Measurements from ENCODE around the gene MCIDAS.
A peak's percentile ranks its signal among the peaks of the same experiment; 100 is the strongest.

MCIDAS gene

DNA sequence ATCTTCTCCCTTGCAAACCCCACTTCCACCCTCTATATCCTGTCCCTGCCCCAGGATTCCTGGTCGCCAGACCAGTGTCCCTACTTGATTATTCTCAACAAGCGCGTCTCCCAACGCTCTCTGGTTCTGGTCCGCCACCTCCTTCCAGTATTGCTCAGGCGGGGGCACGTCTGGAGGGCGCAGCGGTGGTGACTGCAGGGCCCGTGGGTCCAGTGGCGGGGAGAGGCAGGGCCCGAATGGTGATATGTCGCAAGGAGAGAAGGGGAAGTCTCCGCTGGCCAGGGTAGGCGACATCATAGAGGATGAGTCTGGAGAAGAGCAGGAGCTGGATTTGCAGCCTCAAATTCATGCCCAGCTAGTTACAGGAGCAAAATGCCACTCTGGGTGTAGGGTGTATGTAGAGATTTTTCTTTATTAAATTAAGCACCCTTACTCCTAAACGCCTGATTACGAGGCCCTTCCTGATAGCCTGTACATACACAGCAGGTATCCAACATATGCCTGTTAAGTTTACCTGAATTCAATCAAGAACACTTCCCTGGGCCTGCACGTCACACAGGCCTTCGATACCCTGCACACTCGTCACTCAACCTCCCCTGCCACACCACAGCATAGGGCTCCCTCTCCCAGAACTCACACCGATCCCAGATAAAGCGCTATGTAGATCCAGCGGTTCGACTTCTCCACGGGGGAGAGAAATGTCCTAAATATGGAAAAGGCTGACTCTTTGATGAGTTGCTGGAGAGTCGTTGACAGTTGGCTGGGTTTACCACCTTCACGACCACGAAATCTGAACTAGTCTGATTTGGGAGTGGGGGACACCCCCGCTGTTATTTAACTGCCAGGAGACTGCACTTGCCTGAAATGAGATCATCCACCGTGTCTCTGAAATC lies 4.8 kb downstream of the MCIDAS start:
- no peak for DNase-seq

DNA sequence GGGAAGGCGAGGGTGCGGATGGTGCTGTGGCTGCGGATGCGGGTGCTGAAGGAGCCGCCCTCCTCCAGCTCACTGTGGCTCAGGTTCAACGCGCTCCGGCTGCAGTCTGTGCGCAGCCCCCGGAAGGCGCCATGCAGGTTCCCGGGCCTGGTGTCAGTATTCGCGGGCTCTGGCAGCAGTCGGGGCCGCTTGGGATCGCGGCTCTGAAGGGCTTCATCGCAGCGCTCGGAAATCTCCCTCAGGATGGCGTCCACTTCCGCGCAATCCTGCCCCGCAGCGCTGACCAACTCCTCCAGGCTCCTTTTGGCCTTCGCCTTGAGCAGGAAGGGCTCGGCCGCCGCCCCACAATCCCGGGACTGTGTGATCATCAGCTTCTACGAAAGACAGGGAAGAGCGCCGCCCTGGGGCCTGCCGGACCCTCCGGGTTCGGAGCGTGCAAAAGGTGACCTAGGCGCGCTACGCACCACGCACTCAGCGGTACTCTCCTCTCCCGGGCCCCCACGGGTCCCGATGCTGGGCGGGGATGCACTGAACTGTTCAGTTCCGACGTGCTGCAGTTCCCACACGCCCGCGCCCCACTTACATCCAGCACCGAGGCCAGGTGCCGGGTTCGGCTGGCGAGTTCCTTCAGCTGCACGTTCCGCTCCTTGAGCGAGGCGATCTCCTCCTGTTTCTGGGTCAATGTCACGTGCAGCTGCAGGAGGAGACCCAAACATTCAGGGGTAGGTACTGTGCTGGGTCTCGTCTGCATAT lies 6.5 kb downstream of the MCIDAS start:
- no peak for DNase-seq

DNA sequence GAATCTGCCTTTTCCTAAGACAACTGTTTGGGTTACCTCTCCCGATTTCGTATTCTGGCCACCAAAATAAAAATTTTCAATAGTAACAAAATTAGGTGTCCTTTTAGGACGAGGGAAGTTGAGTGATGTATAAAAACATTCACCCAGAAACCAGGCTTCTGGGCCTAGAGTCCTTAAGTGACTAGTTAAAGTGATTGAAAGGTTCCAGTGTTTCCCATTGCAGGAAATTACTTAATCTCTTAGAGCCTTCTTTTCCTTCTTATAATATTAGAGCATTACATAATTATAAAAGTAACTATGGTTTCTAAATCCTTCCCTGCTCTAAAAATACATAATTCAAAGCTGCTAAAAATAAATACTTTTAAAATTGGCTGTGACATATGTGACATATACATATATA lies 7.3 kb downstream of the MCIDAS start:
- no peak for DNase-seq

DNA sequence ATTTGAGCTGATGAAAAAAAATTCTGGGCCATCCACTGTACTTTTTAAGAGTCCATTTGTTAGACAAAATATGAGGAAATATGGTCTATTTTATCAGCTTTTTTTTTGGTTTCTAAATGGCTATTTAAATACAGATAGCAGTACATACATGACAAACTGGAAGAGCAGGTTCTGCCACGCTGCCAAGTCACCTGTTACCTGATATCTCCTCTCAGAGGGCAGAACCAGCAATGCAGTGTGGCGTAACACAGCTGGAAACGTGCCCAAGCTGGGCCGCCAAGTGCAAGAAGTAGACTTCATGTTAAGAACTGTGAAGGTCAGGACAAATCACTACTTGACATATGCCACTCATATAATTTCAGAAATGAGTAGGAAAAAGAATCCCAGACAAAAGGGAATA lies 8.1 kb downstream of the MCIDAS start:
- DNase-seq, result no peak

DNA sequence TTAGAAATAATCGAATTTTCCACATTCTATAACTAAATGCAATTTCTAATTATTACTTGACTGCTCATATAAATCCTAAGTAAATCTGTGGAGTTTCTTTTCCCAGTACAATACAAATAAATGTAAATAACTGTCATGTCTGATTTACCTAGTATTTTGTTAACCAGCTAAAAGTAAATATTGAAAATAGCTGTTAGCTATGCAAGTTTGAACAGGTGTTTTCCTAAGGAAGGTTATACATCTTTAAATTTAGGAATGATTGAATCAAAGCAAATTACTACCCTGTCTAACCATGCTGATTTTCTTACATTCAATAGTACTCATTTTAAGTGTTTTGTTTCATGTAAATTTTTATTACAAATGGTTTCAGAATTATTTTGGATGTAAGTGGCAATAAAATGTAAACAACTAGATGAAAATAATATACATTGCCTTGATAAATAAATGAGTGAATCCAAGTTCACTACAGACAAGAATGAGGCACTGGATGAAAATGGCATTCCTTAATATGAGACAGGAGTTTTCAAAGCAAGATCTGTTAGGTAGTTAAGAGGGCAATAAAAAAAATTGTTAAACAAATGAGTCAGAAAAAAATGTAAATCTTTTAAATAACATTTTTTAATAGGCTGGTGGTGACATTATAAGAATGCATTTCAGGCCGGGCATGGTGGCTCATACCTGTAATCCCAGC lies 15.8 kb downstream of the MCIDAS start:
- DNase-seq, result no peak

DNA sequence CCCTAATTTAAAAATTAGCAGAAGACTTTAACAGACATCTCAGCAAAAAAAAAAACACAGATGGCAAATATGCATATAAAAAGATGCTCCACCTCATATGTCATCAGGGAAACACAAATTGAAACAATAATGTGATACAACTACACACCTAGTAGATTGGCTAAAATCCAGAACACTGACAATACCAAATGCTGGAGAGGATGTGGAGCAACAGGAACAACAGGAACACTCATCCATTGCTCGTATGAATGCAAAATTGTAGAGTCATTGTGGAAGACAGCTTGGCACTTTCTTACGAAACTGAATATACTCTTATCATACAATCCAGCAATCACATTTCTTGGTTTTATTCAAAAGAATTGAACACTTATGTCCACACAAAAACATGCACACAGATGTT lies 22.1 kb downstream of the MCIDAS start:
- DNase-seq, result no peak

DNA sequence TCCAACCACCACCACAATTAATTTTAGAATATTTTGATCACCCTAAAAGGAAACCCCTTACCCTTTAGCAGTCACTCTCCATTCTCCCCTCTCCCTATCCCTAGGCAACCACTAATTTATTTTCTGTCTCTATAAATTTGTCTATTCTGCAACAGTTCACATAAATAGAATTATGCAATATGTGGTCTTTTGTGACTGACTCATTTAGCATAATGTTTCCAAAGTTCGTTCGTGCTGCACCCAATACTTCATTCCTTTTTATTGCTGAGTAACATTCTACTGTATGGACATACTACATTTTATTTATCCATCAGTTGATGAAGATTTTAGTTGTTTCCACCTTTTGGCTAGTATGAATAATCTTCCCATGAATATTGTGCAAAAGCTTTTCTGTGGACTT lies 36.0 kb downstream of the MCIDAS start:
- no peak for DNase-seq

DNA sequence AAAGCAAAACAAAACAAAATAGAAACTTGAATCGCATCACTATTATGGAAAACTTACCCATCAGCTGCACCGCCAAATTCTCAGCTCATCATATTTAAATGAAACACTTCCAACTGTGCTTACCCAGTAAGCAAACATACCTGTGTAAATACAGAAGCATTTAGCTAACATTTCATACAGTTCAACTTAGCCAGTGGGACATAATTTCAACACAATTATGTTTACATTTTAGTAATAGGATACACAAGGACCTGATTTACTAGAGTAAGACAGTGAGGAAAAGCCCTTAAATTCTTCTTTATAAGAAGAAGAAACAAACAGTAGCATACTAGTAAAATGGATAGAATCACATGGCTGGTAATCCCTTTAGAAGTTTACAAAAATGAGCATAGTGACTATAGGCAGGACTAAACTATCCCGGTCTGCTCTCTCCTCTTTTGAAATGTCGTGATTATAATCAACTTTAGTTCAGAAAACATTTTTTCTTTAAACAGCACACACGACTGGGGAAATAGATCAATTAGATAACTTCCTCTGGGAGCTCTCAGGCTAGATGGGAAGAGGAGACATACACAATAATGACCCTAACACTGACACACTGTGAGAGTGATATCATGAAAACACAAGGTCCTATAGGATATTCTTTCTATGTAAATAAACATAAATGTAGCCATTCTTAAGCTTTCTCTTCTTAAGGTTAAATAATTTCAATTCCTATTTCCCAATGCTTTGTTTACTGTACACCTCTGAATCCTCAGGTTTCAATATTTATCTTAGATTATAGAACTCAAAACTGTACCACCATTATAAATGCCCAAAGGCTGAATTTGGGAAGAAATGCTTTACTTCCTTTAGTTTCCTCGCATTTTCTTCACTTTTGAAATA lies 38.2 kb downstream of the MCIDAS start:
- no peak for DNase-seq

DNA sequence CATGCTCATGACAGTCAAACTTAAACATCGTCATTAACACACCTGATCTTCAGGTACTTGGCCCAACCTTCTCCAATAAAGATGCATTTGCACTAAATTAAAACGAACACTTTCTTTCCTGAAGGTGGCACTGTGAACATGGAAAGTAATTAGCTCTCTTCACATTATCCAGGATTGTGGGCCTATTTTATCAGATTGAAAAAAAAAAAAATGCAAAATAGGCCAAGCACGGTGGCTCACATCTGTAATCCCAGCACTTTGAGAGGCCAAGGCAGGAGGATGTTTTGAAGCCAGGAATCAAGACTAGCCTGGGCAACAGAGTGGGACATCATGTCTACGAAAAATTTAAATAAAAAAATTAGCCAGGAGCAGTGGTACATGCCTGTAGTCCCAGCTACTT lies 39.7 kb downstream of the MCIDAS start:
- no peak for DNase-seq

DNA sequence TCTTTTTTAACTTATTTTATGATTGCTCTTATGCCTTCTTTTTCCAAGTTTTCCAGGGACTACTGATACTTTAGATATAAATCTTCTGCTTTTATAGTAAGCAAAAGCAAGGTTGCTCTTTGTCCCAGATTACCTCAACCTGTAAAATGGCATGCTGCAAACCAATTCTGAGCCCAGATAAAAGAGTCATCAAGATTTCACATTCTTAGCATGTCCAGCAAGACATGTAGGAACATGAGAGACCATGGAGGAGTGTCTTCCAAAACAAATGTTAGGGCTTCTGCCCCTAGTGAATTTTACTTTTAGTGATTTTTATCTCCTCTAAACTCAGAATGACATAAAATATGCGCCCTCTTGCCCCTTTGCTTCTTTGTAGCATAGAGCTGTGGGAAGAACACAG lies 47.1 kb downstream of the MCIDAS start:
- DNase-seq, result no peak

DNA sequence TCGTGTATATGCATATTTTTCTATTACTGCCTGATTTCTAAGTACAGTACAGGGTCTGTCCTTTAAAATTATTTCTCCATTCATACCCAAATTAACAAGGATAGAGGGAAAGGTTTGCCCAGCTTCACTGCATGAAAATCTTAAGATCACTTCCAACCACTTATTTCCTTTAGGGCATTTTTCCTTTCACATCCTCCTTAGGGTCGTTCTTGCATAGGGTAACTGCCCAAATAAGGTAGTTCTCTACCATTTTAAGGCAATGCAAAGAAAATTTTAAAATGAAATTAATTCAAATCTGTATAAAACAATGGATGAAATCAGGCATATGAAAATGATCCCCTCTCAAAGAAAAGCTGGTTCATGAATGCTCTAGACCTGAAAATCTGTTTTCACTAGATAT lies 50.0 kb downstream of the MCIDAS start:
- no peak for DNase-seq

DNA sequence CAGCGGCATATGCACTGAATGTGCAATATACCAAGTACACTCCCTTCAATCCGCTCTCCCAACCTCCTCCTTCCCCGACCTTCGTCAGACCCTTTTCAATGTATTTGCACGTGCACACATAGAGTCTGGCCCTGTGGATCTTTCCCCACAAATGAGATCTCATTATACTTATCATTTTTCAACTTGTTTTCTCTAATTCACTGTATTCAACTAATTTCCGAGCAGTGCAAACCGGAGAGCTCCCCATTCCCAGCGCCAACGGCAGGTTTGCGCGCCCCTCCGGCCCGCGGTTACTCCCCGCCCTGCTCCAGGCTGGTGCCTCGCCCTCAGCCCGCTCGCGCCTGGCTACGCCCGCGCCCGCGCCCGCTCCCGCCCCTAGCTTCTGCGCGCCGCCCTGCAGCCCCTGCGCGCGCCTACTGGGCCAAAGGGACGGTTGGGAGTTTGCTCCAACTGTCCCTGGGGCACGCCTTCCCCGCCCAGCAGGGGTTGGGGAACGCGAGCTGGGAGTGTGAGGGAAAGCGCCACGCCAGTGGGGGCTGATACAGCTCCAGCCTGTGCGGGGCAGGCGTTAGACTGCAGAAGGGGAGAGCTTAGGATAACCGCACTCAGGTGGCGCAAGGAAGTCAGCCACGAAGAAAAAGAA lies 50.8 kb downstream of the MCIDAS start:
- DNase-seq, result no peak

DNA sequence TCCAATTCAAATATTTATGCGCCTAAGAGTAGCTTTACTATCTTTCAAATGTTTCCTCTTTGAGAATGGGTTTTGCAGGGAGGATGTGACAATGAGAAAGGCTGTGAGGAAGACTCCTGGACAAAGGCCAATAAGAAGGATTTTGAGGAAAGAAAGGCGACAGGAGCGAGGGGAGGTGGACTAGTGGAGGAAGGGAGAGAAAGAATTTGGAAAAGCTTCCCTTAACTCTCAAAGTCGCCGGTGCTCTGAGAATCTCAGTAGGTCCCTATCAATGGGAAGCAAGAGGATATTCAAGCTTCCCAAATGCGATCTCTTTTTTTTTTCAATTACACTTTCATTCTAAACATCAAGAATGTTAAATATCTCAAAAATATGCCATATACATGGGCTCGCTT lies 51.3 kb downstream of the MCIDAS start:
- DNase-seq, result no peak

DNA sequence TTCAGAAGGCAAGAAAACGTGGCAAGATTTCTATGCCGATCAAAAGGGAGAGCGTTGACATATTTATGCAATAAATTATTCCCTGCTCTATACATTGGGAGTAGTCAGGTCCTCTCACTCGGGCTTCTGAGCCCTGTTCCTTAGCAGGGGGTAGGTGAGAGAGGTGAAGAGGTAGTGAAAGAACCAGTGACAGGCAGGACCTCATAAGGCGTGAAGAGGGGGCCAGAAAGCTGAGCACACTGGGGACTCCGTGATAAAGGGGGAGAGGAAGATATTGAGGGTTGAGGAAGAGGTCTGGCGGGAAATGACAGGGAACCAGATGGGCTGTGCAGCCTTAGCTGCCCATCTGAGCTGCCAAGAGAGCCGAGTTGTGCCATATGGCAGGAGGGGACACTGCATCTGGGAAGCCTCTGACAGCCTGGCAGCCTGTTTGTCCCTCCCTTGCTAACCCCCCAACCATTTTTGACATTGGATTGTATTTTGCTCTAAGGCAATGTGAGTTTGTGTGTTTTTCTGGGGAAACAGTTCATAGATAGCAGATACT lies 53.4 kb downstream of the MCIDAS start:
- no peak for DNase-seq

DNA sequence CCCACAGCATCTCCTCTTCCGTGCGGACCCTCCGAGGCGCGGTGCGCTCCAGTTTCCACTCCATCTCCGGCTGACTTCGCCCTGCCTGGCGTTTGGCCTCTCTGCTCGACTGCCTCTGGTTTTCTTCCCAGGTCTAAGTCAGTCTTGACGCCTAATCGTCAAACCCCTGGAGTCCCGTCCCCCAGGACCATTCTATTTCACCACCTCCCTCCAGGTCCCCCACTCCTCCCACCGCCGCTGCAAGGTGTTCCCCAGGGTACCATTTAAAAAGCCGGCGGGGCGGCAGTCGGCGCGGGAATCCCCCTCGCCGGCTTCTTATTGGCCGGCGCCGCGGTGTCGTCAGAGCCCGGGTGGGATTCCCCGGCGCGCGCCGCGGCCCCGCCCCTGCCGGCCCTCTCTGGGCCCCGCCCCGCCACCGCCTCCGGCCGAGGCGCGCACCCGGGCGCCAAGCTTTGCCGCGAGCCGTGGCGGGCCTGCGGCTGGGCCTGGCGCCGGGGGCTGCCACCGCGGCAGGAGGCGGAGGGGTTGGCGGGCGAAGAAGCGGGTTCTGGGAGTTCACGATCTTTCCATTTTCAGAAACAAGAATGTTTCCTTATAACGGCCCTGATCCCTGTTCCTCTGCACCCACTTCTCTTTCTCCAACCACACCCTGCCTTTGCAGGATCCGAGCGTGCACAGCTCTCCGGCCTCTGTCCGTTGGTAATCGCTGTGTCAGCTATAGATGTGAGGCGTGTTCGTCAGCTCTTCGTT lies 54.0 kb downstream of the MCIDAS start, which contains the start of gene CDC20B:
Gene CDC20B (minus strand): TSS at position 241 of the 750 bp plus-strand sequence. CDS start 177 bp downstream, at position 64.
- peak; percentile 65 for DNase-seq

DNA sequence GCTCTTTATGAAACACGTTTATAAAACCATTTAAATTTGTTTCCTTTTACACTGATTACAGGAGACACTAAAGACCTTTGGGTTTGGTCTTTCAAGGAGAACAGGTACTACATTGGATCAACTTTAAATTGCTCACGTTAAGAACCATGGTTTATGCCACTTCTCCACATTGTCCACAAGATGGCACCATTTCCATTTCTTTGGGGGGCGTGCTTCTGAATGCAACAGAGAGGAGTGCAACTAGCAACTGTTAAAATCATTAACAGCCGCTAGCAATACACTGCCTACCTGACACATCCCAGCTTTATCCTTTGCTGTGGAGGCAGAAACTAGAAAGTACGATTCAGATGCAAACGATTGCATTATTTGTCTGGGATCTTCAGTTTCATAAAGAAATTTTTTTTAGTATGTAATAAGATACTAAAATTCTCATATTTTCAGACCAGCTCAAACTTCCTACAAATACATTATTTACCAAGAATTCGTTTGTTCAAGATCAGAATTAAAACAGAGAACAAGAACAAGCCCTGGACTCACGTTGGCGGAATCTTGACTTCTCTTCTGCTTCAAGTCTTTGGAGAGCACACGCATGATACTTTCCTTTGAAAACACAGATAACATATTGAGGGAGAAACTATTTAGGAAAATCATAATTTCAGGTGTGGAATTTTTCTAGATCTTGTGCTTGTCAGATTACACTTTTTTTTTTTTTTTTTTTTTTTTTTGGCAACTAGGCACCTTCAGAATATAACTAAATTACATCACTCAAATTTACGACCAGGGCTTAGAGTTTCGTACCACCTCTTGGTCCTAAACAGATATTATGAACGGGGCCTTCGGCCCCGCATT lies 54.8 kb downstream of the MCIDAS start:
- peak; percentile 48 for DNase-seq

DNA sequence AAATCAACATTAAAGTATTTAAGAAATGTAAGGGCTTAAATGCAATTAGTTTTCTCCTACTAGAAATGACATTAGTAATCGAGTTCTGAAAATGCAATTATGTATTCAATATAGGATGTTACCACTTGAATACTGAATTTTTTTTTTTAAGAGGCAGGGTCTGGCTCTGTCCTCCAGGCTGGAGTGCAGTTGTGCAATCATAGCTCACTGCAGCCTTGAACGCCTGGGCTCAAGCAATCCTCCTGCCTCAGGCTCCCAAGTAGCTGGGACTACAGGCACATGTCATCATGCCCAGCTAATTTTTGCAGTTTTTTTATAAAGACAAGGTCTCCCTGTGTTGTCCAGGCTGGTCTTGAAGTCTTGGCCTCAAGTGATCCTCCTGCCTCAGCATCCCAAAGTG lies 55.6 kb downstream of the MCIDAS start:
- DNase-seq, result no peak
